ENCODE measurements around the gene STAMBP. TPM values are rescaled to one million over a fixed set of nuclear protein-coding genes. Genes with fewer than 3 reads are reported as not detected.
"Not testable (repeated sequence)": the region's sequence is repeated elsewhere in the genome, so short reads cannot be mapped to it uniquely, and the experiment has no call there.

The STAMBP gene
- total RNA-seq, 2 donors from 2014 or later, result 22.1 to 25.3 TPM

DNA sequence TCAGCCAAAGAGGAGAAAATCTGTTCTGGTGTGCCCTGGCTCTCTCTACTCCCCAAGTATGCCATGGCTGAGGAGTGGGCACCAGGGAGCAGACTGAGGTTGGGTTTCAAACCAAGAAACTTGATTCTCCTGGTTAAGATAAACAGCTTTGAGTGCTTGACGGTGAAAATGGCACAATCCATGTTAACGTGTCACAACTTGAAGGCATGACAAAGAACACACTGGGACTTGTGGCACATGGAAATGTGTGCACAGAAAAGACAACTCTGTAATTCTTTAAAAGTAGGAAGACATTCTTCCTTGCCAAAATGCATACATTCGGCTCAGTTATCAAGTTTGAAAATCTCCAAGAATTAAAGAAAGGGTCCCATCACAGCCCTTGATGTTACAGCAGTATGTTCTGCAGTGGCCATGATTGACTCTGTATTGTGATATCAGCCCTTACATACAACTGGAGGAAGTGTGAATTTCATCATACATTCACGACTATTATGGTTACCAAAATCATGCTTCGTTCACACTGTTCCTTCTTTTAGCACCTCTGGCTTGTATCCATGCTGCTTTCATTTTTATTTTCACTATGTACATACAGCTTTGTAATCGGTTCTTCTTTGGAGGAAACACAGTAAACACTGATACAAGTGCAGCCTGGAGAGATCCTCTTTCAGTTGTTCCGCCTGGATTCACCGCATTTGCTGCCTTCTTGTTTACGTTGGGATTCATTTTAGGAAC, 48.5 kb downstream of the STAMBP start:
- H3K36me3 Mint-ChIP-seq (ENCODE audit: low read depth), result no peaks in the 10 kb centered on the region
- H3K4me3 Mint-ChIP-seq, result no peak overlapping the region

DNA sequence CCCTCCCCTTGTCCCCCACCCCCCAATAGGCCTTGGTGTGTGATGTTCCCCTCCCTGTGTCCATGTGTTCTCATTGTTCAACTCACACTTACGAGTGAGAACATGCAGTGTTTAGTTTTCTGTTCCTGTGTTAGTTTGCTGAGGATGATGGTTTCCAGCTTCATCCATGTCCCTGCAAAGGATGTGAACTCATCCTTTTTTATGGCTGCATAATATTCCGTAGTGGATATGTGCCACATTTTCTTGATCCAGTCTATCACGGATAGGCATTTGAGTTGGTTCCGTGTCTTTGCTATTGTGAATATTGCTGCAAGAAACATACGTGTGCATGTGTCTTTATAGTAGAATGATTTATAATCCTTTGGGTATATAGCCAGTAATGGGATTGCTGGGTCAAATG, 49.2 kb downstream of the STAMBP start:
- H3K9me3 ChIP-seq (ENCODE audit: control insufficient read depth, low read length, poor library complexity, severe bottlenecking); ATAC-seq; DNase-seq; H3K27me3 Mint-ChIP-seq; H3K36me3 Mint-ChIP-seq (ENCODE audit: low read depth); H3K4me1 Mint-ChIP-seq; H3K27ac Mint-ChIP-seq; H3K4me3 Mint-ChIP-seq: not testable (repeated sequence)

More for the DNA sequence above, 48.5 kb downstream of the STAMBP start:
- no peaks in the 10 kb centered on the region for H3K4me1 Mint-ChIP-seq
- DNase-seq (no peak), ATAC-seq (no peak)
- H3K9me3 ChIP-seq (ENCODE audit: control insufficient read depth, low read length, poor library complexity, severe bottlenecking), result no peaks in the 10 kb centered on the region
- no peaks in the 10 kb centered on the region for H3K27me3 Mint-ChIP-seq
- no peak overlapping the region for H3K27ac Mint-ChIP-seq

DNA sequence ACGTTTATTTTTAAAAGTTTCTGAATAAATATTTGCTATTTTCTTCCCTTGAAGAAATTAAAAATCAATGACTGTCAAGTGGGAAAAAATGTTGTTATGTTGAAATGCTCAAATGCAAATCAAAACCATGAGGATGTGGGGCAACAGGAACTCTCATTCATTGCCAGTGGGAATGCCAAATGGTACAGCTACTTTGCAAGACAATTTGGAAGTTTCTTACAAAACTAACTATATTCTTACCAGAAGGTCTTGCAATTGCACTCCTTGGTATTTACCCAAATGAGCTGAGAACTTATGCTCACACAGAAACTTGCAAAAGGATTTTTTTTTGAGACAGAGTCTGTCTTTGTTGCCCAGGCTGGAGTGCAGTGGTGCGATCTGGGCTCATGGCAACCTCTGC, 56.6 kb downstream of the STAMBP start:
- DNase-seq, result no peak
- Mint-ChIP-seq H3K36me3 (ENCODE audit: low read depth) (no peaks in the 10 kb centered on the region), H3K4me3 (no peak overlapping the region), H3K27ac (no peak overlapping the region), H3K4me1 (peaks cover 4% of the 10 kb centered on the region), H3K27me3 (peaks cover 22% of the 10 kb centered on the region)
- no peak for ATAC-seq
- no peaks in the 10 kb centered on the region for H3K9me3 ChIP-seq (ENCODE audit: control insufficient read depth, low read length, poor library complexity, severe bottlenecking)

DNA sequence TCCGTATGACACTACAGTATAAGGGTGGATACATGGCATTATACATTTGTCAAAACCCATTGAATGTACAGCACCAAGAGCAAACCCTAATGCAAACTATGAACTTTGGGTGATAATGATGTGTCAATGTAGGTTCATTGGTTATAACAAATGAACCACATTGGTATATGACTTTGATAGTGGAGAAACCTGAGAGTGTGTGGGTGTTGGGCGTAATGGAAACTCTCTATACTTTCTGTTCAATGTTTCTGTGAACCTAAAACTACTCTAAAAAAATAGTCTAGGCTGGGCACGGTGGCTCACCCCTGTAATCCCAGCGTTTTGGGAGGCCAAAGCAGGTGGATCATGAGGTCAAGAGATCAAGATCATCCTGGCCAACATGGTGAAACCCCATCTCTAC, 57.6 kb downstream of the STAMBP start:
- Mint-ChIP-seq H3K27ac (no peak overlapping the region), H3K4me1 (peaks cover 4% of the 10 kb centered on the region), H3K27me3 (peaks cover 22% of the 10 kb centered on the region), H3K4me3 (no peak overlapping the region), H3K36me3 (ENCODE audit: low read depth) (no peaks in the 10 kb centered on the region)
- no peaks in the 10 kb centered on the region for H3K9me3 ChIP-seq (ENCODE audit: control insufficient read depth, low read length, poor library complexity, severe bottlenecking)
- DNase-seq (no peak), ATAC-seq (no peak)

DNA sequence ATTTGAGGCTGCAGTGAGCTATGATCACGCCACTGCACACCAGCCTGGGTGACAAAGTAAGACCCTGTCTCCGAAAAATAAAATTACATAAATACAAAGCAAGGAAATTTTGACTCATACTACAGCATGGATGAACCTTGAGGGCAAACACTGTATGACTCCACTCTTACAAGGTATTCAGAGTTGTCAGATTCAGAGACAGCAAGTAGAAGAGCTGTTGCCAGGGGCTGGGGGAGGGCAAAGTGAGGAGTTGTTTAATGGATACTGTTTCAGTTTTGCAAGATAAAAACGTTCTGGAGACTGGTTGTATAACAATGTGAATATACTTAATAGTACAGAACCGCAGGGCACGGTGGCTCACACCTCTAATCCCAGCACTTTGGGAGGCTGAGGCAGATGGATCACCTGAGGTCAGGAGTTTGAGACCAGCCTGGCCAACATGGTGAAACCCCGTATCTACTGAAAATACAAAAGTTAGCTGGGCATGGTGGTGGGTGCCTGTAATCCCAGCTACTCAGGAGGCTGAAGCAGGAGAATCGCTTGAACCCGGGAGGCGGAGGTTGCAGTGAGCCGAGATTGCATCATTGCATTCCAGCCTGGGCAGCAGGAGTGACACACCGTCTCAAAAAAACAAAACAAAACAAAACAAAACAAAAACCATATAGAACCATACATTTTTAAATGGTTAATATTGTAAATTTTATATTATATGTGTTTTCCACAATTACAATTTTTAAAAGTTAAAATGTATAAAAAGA, 59.0 kb downstream of the STAMBP start:
- H3K36me3 Mint-ChIP-seq (ENCODE audit: low read depth); DNase-seq; H3K9me3 ChIP-seq (ENCODE audit: control insufficient read depth, low read length, poor library complexity, severe bottlenecking); ATAC-seq; H3K4me3 Mint-ChIP-seq; H3K4me1 Mint-ChIP-seq: not testable (repeated sequence)
- Mint-ChIP-seq H3K27me3 (peaks cover 22% of the 10 kb centered on the region), H3K27ac (peak overlapping the region; percentile 49)

DNA sequence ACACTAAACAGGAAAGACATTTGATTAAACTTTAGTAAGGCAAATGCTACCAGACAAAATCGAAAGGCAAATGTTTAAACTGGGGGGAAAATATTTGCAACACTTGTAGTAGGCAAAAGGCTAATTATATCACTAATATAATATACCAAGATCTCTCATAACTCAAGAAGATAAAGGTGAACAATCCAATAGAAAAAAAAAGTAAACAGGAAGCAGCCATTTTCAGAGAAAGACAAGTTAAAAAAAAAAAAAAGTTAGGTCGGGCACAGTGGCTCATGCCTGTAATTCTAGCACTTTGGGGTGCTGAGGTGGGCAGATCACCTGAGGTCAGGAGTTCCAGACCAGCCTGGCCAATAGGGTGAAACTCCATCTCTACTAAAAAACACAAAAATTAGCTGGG, 59.6 kb downstream of the STAMBP start:
- Mint-ChIP-seq H3K27ac (no peak overlapping the region), H3K4me3 (no peak overlapping the region), H3K4me1 (peaks cover 3% of the 10 kb centered on the region), H3K27me3 (peaks cover 18% of the 10 kb centered on the region), H3K36me3 (ENCODE audit: low read depth) (no peaks in the 10 kb centered on the region)
- DNase-seq (no peak), ATAC-seq (no peak)
- H3K9me3 ChIP-seq (ENCODE audit: control insufficient read depth, low read length, poor library complexity, severe bottlenecking), result no peaks in the 10 kb centered on the region

DNA sequence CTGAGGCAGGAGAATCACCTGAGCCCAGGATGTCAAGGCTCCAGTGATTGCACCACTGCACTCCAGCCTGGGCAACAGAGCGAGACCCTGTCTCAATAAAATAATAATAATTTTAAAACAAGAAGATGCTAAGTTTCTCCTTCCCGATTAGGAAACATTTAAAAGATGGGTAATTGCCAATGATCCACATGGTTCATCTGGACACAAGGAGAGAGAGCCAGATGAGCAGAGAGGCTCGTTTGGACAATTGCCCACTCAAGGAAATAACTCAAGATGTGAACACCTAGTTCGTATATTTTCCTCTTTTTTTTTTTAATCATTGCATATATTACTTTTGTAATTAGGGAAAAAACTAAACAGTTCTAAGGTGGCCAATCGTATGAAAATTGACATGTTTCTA, 60.4 kb downstream of the STAMBP start:
- DNase-seq, result no peak
- Mint-ChIP-seq H3K4me1 (peaks cover 2% of the 10 kb centered on the region), H3K36me3 (ENCODE audit: low read depth) (no peaks in the 10 kb centered on the region), H3K4me3 (no peak overlapping the region), H3K27ac (no peak overlapping the region), H3K27me3 (peaks cover 14% of the 10 kb centered on the region)
- no peak for ATAC-seq
- no peaks in the 10 kb centered on the region for H3K9me3 ChIP-seq (ENCODE audit: control insufficient read depth, low read length, poor library complexity, severe bottlenecking)

DNA sequence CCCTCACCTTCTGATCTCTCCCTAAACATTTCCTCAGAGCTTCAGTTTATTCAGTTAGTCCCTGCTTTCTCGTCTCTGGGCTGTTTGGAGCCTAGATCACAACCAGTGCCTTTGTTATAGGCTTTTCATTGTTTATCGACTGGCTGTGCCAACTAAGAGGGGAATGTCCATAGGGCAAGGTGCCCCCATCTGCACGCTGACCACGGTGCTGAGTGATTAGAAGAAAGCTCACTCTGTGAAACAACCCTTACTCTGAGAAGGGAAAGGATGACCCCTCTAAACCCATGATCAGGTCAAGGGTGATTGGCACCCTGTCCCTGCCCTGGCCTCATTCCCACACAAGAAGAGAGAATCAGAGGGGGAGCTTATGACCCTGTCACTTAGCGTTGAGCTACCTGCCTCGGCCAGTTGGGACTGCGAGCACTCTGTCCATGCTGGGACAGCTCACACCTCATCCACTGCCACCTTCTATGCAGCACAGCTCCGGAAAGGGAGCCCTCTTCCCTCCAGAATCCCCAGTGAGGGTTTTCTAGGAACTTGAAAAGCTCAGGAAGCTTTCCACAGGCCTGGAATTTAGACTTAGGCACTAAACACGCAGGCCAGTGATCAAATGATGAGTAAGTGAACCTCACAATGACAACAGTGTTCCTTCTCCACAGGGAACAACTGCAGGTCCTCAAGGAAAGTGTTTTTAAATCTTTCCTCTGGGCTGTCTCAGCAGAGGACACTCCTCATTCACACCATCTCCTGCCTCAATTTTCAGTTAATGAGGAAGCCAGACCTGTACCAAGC, 61.7 kb downstream of the STAMBP start:
- ATAC-seq, result no peak
- H3K27me3 Mint-ChIP-seq, result peaks cover 14% of the 10 kb centered on the region
- H3K4me3 Mint-ChIP-seq, result no peak overlapping the region
- H3K9me3 ChIP-seq (ENCODE audit: control insufficient read depth, low read length, poor library complexity, severe bottlenecking), result no peaks in the 10 kb centered on the region
- peak overlapping the region; percentile 67 for H3K27ac Mint-ChIP-seq
- H3K36me3 Mint-ChIP-seq (ENCODE audit: low read depth), result no peaks in the 10 kb centered on the region
- no peak for DNase-seq
- H3K4me1 Mint-ChIP-seq, result peaks cover 6% of the 10 kb centered on the region

DNA sequence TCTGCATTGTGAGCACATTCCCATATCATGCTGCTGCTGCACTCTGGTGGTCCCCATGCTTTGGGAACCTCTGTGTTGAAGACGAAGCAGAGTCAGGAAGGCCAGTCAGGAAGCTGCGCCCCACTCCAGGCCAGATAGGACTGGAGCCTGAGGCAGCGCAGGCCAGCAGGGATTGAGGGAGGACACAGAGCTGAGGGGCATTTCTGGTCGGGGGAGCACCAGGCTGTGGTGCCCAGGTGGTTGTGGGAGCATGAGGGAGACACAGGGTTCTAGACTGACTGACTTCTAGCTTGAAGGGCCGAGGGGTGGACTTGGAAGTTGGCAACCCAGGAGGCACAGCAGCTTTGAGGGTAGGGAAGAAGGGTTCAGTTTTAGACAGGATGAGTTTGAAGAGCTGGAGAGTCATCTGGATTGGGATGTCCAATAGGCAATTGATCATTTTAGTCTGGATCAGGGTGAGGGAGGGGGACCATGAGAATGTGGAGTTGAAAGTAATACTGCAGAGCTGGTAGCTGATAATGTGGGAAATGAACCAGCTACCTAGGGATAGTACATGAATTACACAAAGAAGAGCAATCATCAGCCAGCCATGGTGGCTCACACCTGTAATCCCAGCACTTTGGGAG, 62.6 kb downstream of the STAMBP start:
- peaks cover 9% of the 10 kb centered on the region for H3K4me1 Mint-ChIP-seq
- no peaks in the 10 kb centered on the region for H3K36me3 Mint-ChIP-seq (ENCODE audit: low read depth)
- H3K9me3 ChIP-seq (ENCODE audit: control insufficient read depth, low read length, poor library complexity, severe bottlenecking), result no peaks in the 10 kb centered on the region
- no peak for ATAC-seq
- H3K27ac Mint-ChIP-seq, result no peak overlapping the region
- peaks cover 6% of the 10 kb centered on the region for H3K27me3 Mint-ChIP-seq
- H3K4me3 Mint-ChIP-seq, result no peak overlapping the region
- DNase-seq, result no peak

DNA sequence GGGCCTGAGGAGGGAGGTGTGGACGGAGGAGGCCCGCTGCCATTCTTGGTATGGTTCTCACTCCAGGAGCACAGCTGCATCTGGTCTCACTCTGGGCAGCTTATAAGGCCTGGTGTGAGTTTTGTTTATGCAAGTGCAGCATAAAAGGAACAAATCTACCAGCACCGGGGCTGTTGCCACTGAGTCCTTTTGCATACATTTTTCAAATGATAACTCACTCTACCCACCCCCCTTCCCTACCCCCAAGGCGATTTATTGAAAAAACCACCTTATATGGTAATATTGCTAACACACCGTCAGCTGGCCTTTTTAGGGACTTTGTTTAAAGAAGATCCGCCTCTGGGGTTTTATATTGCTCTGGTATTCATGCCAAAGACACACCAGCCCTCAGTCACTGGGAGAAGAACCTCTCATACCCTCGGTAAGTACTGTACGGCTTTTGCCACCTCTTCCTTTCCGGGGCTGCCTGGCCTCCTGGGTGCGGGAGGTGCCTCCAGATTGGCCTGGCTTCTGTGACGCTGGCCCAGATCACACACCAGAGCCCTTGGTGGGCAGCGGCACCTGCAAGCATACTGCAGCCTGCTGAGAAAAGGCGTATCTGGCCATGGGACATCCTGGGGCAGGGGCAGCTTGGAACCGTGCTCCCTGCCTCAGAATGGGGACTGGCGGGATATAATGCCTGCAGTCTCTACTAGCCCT, 64.0 kb downstream of the STAMBP start, which contains the start of gene ACTG2:
TSS of gene ACTG2 (plus strand) at position 378 of the 699 bp plus-strand sequence. CDS start 8,304 bp downstream, outside the sequence.
- Mint-ChIP-seq H3K4me1 (peaks cover 13% of the 10 kb centered on the region), H3K27me3 (no peaks in the 10 kb centered on the region), H3K36me3 (ENCODE audit: low read depth) (no peaks in the 10 kb centered on the region), H3K4me3 (no peak within 1 kb of the TSS), H3K27ac (no peak within 1 kb of the TSS)
- ATAC-seq, result no peak
- no peak for DNase-seq
- no peaks in the 10 kb centered on the region for H3K9me3 ChIP-seq (ENCODE audit: control insufficient read depth, low read length, poor library complexity, severe bottlenecking)

DNA sequence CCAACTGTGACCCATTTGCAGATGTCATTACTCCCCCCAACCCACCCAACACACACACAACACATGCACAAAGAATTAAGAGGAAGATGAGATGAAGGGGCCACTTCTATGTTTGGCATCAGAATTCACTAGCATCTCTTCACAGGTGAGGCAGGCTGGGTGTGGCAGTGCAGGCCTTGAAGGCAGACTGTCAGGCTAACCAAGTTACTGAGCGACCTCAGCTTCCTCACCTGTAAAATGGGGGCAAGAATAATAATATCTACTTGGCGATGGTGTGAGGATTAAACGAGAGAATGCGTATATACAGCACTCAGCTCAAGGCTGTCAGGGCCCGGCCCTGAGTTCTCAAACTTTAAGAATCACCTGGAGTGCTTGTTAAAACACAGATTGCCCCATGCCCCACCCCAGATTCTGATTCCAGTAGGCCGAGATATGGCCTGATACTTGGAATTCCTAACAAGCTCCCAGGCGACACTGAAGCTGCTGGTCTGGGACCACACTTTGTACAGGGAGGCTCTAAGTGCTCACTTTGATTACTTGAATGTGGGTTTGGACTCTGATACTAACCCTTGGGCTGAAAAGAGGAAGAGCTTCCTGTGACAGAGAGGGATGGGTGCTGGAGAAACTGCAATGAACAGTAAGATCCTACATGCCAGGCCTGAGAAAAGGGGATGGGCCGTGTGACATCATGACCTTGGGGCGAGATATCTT, 65.2 kb downstream of the STAMBP start:
- no peaks in the 10 kb centered on the region for H3K9me3 ChIP-seq (ENCODE audit: control insufficient read depth, low read length, poor library complexity, severe bottlenecking)
- Mint-ChIP-seq H3K27ac (no peak overlapping the region), H3K36me3 (ENCODE audit: low read depth) (no peaks in the 10 kb centered on the region), H3K27me3 (no peaks in the 10 kb centered on the region), H3K4me1 (peaks cover 10% of the 10 kb centered on the region), H3K4me3 (no peak overlapping the region)
- ATAC-seq (no peak), DNase-seq (no peak)

DNA sequence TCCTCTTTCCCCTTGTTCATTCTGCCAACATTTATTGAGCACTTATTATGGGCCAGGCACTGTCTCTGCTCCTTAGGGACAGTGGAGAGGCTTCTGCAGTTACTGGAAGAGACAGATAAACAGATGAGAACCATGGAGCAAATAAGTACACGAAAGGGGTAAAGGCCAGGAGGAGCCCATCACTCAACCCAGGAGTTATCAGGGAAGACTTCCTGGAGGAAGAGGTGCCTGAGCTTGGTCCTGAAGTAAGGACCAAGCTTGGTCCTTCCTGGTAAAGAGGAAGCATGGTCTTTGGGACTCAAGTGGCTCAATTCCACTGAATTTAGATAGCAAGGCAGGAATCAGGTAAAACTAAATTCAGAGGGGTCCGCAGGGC, 65.7 kb downstream of the STAMBP start:
- no peaks in the 10 kb centered on the region for H3K36me3 Mint-ChIP-seq (ENCODE audit: low read depth)
- DNase-seq (no peak), ATAC-seq (no peak)
- H3K27me3 Mint-ChIP-seq, result no peaks in the 10 kb centered on the region
- H3K27ac Mint-ChIP-seq, result no peak overlapping the region
- H3K4me1 Mint-ChIP-seq, result peaks cover 10% of the 10 kb centered on the region
- H3K9me3 ChIP-seq (ENCODE audit: control insufficient read depth, low read length, poor library complexity, severe bottlenecking), result no peaks in the 10 kb centered on the region
- peak overlapping the region; percentile 32 for H3K4me3 Mint-ChIP-seq

Data from T-helper 17 cell (primary cell).